ENCODE results near the gene SLX1B.
"Not testable (repeated sequence)": the region's sequence is repeated elsewhere in the genome, so short reads cannot be mapped to it uniquely, and the experiment has no call there.

- TF ChIP-seq, protein P1, sequence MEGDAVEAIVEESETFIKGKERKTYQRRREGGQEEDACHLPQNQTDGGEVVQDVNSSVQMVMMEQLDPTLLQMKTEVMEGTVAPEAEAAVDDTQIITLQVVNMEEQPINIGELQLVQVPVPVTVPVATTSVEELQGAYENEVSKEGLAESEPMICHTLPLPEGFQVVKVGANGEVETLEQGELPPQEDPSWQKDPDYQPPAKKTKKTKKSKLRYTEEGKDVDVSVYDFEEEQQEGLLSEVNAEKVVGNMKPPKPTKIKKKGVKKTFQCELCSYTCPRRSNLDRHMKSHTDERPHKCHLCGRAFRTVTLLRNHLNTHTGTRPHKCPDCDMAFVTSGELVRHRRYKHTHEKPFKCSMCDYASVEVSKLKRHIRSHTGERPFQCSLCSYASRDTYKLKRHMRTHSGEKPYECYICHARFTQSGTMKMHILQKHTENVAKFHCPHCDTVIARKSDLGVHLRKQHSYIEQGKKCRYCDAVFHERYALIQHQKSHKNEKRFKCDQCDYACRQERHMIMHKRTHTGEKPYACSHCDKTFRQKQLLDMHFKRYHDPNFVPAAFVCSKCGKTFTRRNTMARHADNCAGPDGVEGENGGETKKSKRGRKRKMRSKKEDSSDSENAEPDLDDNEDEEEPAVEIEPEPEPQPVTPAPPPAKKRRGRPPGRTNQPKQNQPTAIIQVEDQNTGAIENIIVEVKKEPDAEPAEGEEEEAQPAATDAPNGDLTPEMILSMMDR (conservative IDR thresholded peaks at IDR 0.05): not testable (repeated sequence)
- not testable (repeated sequence) for TF ChIP-seq ZFX (IDR thresholded peaks at IDR 0.05)
Observed at GRCh38 chr16:29423587-29423986, 30.7 kb upstream of the SLX1B start.

All from C4-2B (cell line).